Left ventricle myocardium inferior (tissue), 1 donor: ENCODE measurements around the gene CDYL. TPM values are rescaled to one million over a fixed set of nuclear protein-coding genes. Genes with fewer than 3 reads are reported as not detected.

ENCODE experiments used
- DNase-seq: peaks from one replicate; pipeline ENCODE4 v3.0.0-alpha.2; 2020
- H3K27ac ChIP-seq: fragments of 200-600 bp; replicated peaks from 2 replicates; pipeline ENCODE4 v1.8.0; 2021
- H3K27me3 ChIP-seq: fragments of 200-600 bp; 2 replicates; pipeline ENCODE4 v1.8.0; 2021; ENCODE audit warnings: low read depth
- H3K36me3 ChIP-seq: fragments of 200-600 bp; 2 replicates; pipeline ENCODE4 v1.8.0; 2021
- H3K4me1 ChIP-seq: fragments of 200-600 bp; 2 replicates; pipeline ENCODE4 v1.8.0; 2021
- H3K4me3 ChIP-seq: fragments of 200-600 bp; 2 replicates; pipeline ENCODE4 v1.8.0; 2021; ENCODE audit warnings: mild to moderate bottlenecking, moderate library complexity
- H3K9me3 ChIP-seq: fragments of 200-600 bp; replicated peaks from 2 replicates; pipeline ENCODE4 v1.8.0; 2021
- intact Hi-C: fragments of 100-400 bp; cut with micrococcal nuclease; formaldehyde crosslinking; loops from one replicate; pipeline ENCODE4 v1.11.0; 2022
- total RNA-seq: library from RNA; stranded (reverse); fragmentation: NEBNext Ultra II Directional; extraction: Animal tissue kit (Norgen Biotek cat#: 25700); gene quantifications from one replicate; pipeline ENCODE4 v1.2.1, GENCODE V29; 2021
- TF ChIP-seq, protein P1 (sequence below): fragments of 200-600 bp; IDR thresholded peaks from 2 replicates; pipeline ENCODE4 v1.8.0; 2021; ENCODE audit warnings: antibody characterized with exemption, mild to moderate bottlenecking, borderline replicate concordance
- donor health status: DM: no; HTN: yes; CAD: no; lungs with severe emphysema.

The CDYL gene
- total RNA-seq, 1 donor from 2014 or later, result 27.7 TPM

DNA sequence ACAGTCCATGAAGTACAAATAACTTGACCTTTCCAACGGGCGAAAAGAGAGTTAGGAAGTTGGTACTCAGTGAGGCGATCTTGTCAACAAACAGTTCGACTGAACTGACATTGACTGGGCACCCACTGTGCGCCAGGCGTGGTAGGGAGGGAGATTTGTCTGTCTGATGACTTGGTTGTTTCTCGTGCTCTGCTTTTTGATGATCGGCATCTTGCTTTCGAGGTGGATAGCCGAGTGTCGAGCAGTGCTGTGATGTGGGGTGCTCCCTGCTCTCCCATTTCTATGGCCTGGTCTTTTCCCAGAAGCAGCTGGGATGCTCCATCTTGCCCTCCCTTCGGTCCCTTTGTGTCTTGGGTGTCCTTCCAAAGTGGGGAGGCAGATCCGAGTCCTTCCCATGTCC lies 197.2 kb downstream of the CDYL start:
- H3K27ac ChIP-seq, result no peak overlapping the region
- TF ChIP-seq, protein P1, sequence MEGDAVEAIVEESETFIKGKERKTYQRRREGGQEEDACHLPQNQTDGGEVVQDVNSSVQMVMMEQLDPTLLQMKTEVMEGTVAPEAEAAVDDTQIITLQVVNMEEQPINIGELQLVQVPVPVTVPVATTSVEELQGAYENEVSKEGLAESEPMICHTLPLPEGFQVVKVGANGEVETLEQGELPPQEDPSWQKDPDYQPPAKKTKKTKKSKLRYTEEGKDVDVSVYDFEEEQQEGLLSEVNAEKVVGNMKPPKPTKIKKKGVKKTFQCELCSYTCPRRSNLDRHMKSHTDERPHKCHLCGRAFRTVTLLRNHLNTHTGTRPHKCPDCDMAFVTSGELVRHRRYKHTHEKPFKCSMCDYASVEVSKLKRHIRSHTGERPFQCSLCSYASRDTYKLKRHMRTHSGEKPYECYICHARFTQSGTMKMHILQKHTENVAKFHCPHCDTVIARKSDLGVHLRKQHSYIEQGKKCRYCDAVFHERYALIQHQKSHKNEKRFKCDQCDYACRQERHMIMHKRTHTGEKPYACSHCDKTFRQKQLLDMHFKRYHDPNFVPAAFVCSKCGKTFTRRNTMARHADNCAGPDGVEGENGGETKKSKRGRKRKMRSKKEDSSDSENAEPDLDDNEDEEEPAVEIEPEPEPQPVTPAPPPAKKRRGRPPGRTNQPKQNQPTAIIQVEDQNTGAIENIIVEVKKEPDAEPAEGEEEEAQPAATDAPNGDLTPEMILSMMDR, result no peak
- intact Hi-C loops, result no loop called here
- peaks cover 6% of the 10 kb centered on the region for H3K4me1 ChIP-seq
- H3K36me3 ChIP-seq, result no peaks in the 10 kb centered on the region
- H3K27me3 ChIP-seq, result no peaks in the 10 kb centered on the region
- DNase-seq, result no peak
- H3K9me3 ChIP-seq, result no peaks in the 10 kb centered on the region
- H3K4me3 ChIP-seq, result no peak overlapping the region

DNA sequence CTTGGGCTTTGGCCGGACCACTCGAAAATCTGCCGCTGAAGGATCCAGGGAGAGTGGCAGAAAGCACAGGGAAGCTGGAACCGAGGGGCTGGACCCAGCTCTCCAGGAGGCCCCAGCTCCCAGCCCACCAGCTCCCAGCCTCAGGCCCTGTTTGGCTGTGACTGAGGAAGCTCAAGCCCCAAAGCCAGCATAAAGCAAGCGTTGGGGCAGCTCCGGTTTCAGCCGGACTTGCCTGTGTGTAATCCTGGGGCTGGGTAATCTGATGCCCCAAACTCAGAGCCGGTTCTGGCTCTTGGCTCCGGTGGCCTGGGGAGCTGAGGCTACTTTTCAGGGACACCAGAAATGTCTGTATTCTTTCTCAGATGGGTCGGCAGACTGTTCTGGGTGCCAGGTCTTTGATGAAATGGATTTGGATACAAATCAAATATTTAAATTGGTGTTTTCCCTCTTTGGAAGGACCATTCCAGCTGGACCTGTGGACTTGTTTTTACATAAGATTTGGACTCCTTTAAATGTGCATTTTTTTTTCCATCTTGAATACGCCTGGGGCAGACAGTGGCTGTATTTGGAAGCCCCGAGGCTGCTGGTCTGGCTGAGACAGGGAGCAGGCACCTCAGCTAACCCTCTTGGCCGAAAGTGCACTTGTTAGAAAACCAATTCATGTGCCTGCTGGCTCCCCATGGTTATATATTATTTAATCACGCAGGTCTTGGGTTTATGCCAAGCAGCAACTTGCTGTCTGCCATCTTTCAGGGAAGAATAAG lies 198.0 kb downstream of the CDYL start:
- DNase-seq, result no peak
- TF ChIP-seq, protein P1, result no peak
- peaks cover 6% of the 10 kb centered on the region for H3K4me1 ChIP-seq
- H3K36me3 ChIP-seq, result no peaks in the 10 kb centered on the region
- H3K27me3 ChIP-seq, result no peaks in the 10 kb centered on the region
- intact Hi-C loops, result no loop called here
- H3K9me3 ChIP-seq, result peaks cover 7% of the 10 kb centered on the region
- no peak overlapping the region for H3K27ac ChIP-seq
- H3K4me3 ChIP-seq, result no peak overlapping the region

DNA sequence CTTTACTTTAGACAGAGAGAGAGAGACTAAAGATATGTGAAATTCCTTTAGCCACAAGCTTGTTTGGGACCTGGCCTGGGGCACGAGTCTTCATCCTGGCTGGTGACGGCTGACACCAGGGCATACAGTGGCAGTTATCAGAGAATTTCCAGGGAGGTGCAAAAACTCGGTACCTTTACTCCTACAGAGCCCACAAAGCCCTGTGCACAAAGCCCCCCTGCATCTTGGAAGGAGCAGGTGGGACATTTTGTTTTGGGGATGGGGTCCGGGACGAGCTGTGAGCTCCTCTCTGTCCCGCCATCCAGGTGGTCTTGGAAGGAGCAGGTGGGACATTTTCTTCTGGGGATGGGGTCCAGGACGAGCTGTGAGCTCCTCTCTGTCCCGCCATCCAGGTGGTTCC lies 198.8 kb downstream of the CDYL start:
- Histone ChIP-seq H3K9me3 (peaks cover 15% of the 10 kb centered on the region), H3K27me3 (no peaks in the 10 kb centered on the region), H3K4me3 (no peak overlapping the region), H3K36me3 (no peaks in the 10 kb centered on the region), H3K27ac (no peak overlapping the region), H3K4me1 (peaks cover 6% of the 10 kb centered on the region)
- no peak for DNase-seq
- TF ChIP-seq, protein P1, result no peak
- intact Hi-C loops, result no loop called here

DNA sequence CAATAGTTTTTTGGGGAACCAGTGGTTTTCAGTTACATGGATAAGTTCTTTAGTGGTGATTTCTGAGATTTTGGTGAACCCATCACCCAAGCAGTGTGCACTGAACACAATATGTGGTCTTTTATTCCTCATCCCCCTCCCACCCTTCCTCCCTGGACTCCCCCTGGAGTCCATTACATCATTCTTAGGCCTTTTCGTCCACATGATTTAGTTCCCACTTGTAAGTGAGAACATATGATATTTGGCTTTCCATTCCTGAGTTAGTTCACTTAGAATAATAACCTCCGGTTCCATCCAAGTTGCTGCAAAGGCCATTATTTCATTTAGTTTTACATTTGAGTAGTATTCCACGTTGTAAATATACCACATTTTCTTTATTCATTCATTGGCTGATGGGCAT lies 199.3 kb downstream of the CDYL start:
- H3K36me3 ChIP-seq, result no peaks in the 10 kb centered on the region
- H3K4me3 ChIP-seq, result no peak overlapping the region
- peaks cover 15% of the 10 kb centered on the region for H3K9me3 ChIP-seq
- H3K4me1 ChIP-seq, result peaks cover 6% of the 10 kb centered on the region
- intact Hi-C loops, result no loop called here
- no peaks in the 10 kb centered on the region for H3K27me3 ChIP-seq
- TF ChIP-seq, protein P1, result no peak
- DNase-seq, result no peak
- no peak overlapping the region for H3K27ac ChIP-seq

DNA sequence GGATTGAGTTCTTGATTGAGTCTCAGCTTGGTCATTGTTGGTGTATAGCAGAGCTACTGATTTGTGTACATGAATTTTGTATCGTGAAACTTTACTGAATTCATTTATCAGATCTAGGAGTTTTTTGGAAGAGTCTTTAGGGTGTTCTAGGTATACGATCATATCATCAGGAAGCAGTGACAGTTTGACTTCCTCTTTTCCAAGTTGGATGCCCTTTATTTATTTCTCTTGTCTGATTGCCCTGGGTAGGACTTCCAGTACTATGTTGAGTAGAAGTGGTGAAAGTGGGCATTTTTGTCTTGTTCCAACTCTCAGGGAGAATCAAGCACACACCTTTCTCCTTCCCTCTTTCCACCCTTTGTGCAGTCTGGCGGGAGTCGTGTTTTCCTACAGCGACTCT lies 201.3 kb downstream of the CDYL start:
- Histone ChIP-seq H3K27me3 (no peaks in the 10 kb centered on the region), H3K4me3 (no peak overlapping the region), H3K4me1 (peaks cover 6% of the 10 kb centered on the region), H3K27ac (no peak overlapping the region), H3K36me3 (no peaks in the 10 kb centered on the region), H3K9me3 (peaks cover 15% of the 10 kb centered on the region)
- intact Hi-C loops, result no loop called here
- TF ChIP-seq, protein P1, result no peak
- no peak for DNase-seq
